Measurements from ENCODE around the gene FOXI2. TPM values are rescaled to one million over a fixed set of nuclear protein-coding genes. Genes with fewer than 3 reads are reported as not detected.

FOXI2 gene
- total RNA-seq (2012; rRNA removed): not detected in 2 replicates
- not detected in 2 replicates for polyA plus RNA-seq (2012; rRNA removed)
- not detected in 2 replicates for polyA plus RNA-seq (2012; cell fraction: cytosol; rRNA removed)
- polyA plus RNA-seq (2012; cell fraction: nucleus; rRNA removed; ENCODE audit: low replicate concordance): not detected in 2 replicates
- Bru-seq, nascent RNA: not detected
- BruChase-seq, experiment 1, labeled RNA remaining after a 6-hour chase: not detected
- not detected for BruChase-seq, experiment 2, labeled RNA remaining after a 2-hour chase
- long read RNA-seq: 0 reads

DNA sequence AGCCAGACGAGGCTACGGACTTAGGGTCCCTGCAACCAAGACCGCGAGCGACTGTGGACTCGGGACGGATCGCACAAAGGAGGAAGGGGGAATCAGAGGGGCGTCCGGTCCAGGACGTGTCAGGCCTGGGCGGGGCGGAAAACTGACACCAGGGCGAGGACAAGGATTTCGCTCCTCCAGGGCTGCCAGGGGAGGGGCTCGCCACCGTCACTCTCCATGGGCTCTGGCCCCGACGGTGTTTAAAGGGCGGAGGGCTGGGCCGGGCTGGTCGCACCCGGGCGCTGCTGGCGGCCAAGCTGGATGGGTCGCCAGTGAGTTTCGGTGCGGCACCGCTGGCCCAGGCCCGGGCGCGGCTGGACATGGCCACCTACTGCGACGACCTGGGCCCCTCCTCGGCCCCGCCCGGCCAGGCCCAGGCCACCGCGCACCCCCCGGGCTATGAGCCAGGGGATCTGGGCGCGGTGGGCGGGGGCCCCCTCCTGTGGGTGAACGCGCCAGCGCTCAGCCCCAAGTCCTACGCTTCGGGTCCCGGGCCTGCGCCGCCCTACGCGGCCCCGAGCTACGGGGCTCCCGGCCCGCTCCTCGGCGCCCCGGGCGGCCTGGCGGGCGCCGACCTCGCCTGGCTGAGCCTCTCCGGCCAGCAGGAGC lies at the start of gene FOXI2:
Gene FOXI2 (plus strand): TSS at position 271 of the 648 bp plus-strand sequence. CDS start 89 bp downstream, at position 360.
- H2BK5ac ChIP-seq (ENCODE audit: low read depth, low read length, poor library complexity, severe bottlenecking): no peak within 1 kb of the TSS
- CTCF ChIA-PET: no interaction called here
- no peaks in the 10 kb centered on the region for H3K9me1 ChIP-seq (ENCODE audit: insufficient read depth, low read length)
- H2BK120ac ChIP-seq (ENCODE audit: low read depth, low read length): no peak within 1 kb of the TSS
- in situ Hi-C loops (cut with MboI; ENCODE audit: low sequenced_read_pairs) (no loop called here), dilution Hi-C loops (cut with HindIII; ENCODE audit: low sequenced_read_pairs, unreplicated experiment) (no loop called here), intact Hi-C loops (cut with micrococcal nuclease) (no loop called here)
- no peak within 1 kb of the TSS for H3K9ac ChIP-seq (ENCODE audit: low read depth, low read length)
- H3K79me1 ChIP-seq (ENCODE audit: low read depth in 1 of 2, low read length in 2 of 2): no peaks in the 10 kb centered on the region
- H3K4me1 ChIP-seq (ENCODE audit: control insufficient read depth, insufficient read depth, low read length): no peaks in the 10 kb centered on the region
- BruUV-seq (replicated peaks): no TSS peak
- H2BK15ac ChIP-seq (ENCODE audit: low read depth, low read length): no peak within 1 kb of the TSS
- no peak within 1 kb of the TSS for H4K5ac ChIP-seq (ENCODE audit: low read depth, low read length)
- no peak within 1 kb of the TSS for H2AK5ac ChIP-seq (ENCODE audit: low read depth, low read length)
- H4K20me1 ChIP-seq (ENCODE audit: insufficient read depth, low read length): no peaks in the 10 kb centered on the region
- H3K36me3 ChIP-seq (ENCODE audit: control insufficient read depth, insufficient read depth, low read length): no peaks in the 10 kb centered on the region
- peaks cover 6% of the 10 kb centered on the region; the same call in 1 of the 2 replicates for H3K27me3 ChIP-seq (ENCODE audit: control insufficient read depth, insufficient read depth, low read length)
- no peak within 1 kb of the TSS for H3K4me3 ChIP-seq (ENCODE audit: insufficient read depth, low read depth, low read length)
- no peak for TF ChIP-seq POLR2A (IDR thresholded peaks at IDR 0.05; ENCODE audit: low read depth, low read length)
- TF ChIP-seq FOS (IDR thresholded peaks at IDR 0.05; ENCODE audit: low read depth, low read length): no peak
- TF ChIP-seq RFX5 (IDR thresholded peaks at IDR 0.05; ENCODE audit: low read depth, low read length): no peak
- no peak for TF ChIP-seq RAD21 (IDR thresholded peaks at IDR 0.05; ENCODE audit: low read length)
- no peak for TF ChIP-seq MAFK (IDR thresholded peaks at IDR 0.05; ENCODE audit: low read depth, low read length)
- no peak for ATAC-seq (ENCODE audit: low read depth)
- no peak within 1 kb of the TSS for H3K23ac ChIP-seq (ENCODE audit: low read depth, low read length)
- no peak within 1 kb of the TSS for H4K91ac ChIP-seq (ENCODE audit: insufficient read depth, low read depth, low read length)
- 2% methylated on average over 44 of the region's 66 CpGs; no CpG with 5 or more reads in 1 of the 2 experiments for WGBS, 2 experiments (ENCODE audit: extremely low coverage in 2 of 2, insufficient read length in 1 of 2)
- H3K27ac ChIP-seq (ENCODE audit: insufficient read depth, low read length): no peak within 1 kb of the TSS
- H3K4me2 ChIP-seq (ENCODE audit: low read depth, low read length): no peak within 1 kb of the TSS
- no peak within 1 kb of the TSS for H2AFZ ChIP-seq (replicated peaks; ENCODE audit: low read length, poor library complexity)
- H3K4ac ChIP-seq (ENCODE audit: low read depth, low read length): no peak within 1 kb of the TSS
- H3K14ac ChIP-seq (replicated peaks; ENCODE audit: low read depth, low read length): no peak within 1 kb of the TSS
- H4K8ac ChIP-seq (ENCODE audit: low read depth in 2 of 2, low read length in 2 of 2): no peak within 1 kb of the TSS
- no peak within 1 kb of the TSS for H2BK20ac ChIP-seq (ENCODE audit: low read depth, low read length)
- H3K56ac ChIP-seq (ENCODE audit: extremely low read depth, insufficient read depth, low read length): no peak within 1 kb of the TSS
- POLR2A ChIA-PET (ENCODE audit: unreplicated experiment): no interaction called here
- DNase-seq: no peak
- no peak within 1 kb of the TSS for H2AK9ac ChIP-seq (replicated peaks; ENCODE audit: low read depth, low read length, poor library complexity)
- H3K18ac ChIP-seq (ENCODE audit: low read depth, low read length): no peak within 1 kb of the TSS
- peaks cover 13% of the 10 kb centered on the region; the same call in 1 of the 2 replicates for H3K9me3 ChIP-seq (ENCODE audit: control insufficient read depth, insufficient read depth, low read length)
